HG03432 (cell line): ENCODE measurements around the gene VAC14.

ENCODE experiments used
- ATAC-seq: cut with Tn5 transposase; IDR thresholded peaks from one replicate; pipeline ENCODE4 v1.9.1; 2021; ENCODE audit warnings: mild to moderate bottlenecking, moderate library complexity; ENCODE audit not compliant: unreplicated experiment

The VAC14 gene

GRCh38 chr16:70694088-70694867 is 106.7 kb downstream of the VAC14 start:
- ATAC-seq, result no peak

GRCh38 chr16:70692873-70693671 is 107.9 kb downstream of the VAC14 start:
- ATAC-seq, result no peak

- no peak for ATAC-seq
Measured at GRCh38 chr16:70692130-70692872, 108.7 kb downstream of the VAC14 start.

GRCh38 chr16:70691223-70692129 is 109.5 kb downstream of the VAC14 start:
- ATAC-seq, result no peak

- no peak for ATAC-seq
Measured at GRCh38 chr16:70689970-70690891, 110.7 kb downstream of the VAC14 start.

- no peak for ATAC-seq
Measured at GRCh38 chr16:70689035-70689969, 111.7 kb downstream of the VAC14 start.

- ATAC-seq, result no peak
Measured at GRCh38 chr16:70688246-70688742, 112.7 kb downstream of the VAC14 start.

- ATAC-seq, result no peak
Measured at GRCh38 chr16:70687671-70688245, 113.2 kb downstream of the VAC14 start.

- ATAC-seq, result no peak
Measured at GRCh38 chr16:70687102-70687511, 113.9 kb downstream of the VAC14 start.

GRCh38 chr16:70686376-70687101 is 114.4 kb downstream of the VAC14 start:
- no peak for ATAC-seq

- no peak for ATAC-seq
Measured at GRCh38 chr16:70685938-70686375, 115.0 kb downstream of the VAC14 start, which contains the start of gene MTSS2. TSS of gene MTSS2 (minus strand) at chr16:70686053. CDS start at chr16:70685791, 262 bp downstream.

GRCh38 chr16:70685061-70685937 is 115.7 kb downstream of the VAC14 start:
- ATAC-seq, result no peak

- no peak for ATAC-seq
Measured at GRCh38 chr16:70684146-70685060, 116.6 kb downstream of the VAC14 start.

GRCh38 chr16:70683146-70683944 is 117.6 kb downstream of the VAC14 start:
- no peak for ATAC-seq
